ENCODE measurements around the gene PET117.

Gene PET117

GRCh38 chr20:18187020-18187419 lies 49.4 kb downstream of the PET117 start:
- no peak for ATAC-seq
- TF ChIP-seq RARB (CRISPR knock-in tag; IDR thresholded peaks at IDR 0.05) = no peak
- TF ChIP-seq ZNF8 (CRISPR knock-in tag; IDR thresholded peaks at IDR 0.05) = no peak
- TF ChIP-seq BACH2 (CRISPR knock-in tag; IDR thresholded peaks at IDR 0.05; ENCODE audit: borderline replicate concordance) = no peak
- TF ChIP-seq, protein P1, sequence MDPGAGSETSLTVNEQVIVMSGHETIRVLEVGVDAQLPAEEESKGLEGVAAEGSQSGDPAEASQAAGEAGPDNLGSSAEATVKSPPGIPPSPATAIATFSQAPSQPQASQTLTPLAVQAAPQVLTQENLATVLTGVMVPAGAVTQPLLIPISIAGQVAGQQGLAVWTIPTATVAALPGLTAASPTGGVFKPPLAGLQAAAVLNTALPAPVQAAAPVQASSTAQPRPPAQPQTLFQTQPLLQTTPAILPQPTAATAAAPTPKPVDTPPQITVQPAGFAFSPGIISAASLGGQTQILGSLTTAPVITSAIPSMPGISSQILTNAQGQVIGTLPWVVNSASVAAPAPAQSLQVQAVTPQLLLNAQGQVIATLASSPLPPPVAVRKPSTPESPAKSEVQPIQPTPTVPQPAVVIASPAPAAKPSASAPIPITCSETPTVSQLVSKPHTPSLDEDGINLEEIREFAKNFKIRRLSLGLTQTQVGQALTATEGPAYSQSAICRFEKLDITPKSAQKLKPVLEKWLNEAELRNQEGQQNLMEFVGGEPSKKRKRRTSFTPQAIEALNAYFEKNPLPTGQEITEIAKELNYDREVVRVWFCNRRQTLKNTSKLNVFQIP (CRISPR knock-in tag; IDR thresholded peaks at IDR 0.05; ENCODE audit: borderline replicate concordance, low read depth) = no peak
- no peak for TF ChIP-seq PPARA (CRISPR knock-in tag; IDR thresholded peaks at IDR 0.05; ENCODE audit: borderline replicate concordance)
- no peak for TF ChIP-seq ESRRG (CRISPR knock-in tag; IDR thresholded peaks at IDR 0.05)
- TF ChIP-seq ZNF565 (CRISPR knock-in tag; conservative IDR thresholded peaks at IDR 0.05; ENCODE audit: low read depth) = no peak
- TF ChIP-seq ZC3H10 (CRISPR knock-in tag; IDR thresholded peaks at IDR 0.05) = no peak

- ATAC-seq = no peak
- TF ChIP-seq, protein P2, sequence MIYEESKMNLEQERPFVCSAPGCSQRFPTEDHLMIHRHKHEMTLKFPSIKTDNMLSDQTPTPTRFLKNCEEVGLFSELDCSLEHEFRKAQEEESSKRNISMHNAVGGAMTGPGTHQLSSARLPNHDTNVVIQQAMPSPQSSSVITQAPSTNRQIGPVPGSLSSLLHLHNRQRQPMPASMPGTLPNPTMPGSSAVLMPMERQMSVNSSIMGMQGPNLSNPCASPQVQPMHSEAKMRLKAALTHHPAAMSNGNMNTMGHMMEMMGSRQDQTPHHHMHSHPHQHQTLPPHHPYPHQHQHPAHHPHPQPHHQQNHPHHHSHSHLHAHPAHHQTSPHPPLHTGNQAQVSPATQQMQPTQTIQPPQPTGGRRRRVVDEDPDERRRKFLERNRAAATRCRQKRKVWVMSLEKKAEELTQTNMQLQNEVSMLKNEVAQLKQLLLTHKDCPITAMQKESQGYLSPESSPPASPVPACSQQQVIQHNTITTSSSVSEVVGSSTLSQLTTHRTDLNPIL (CRISPR knock-in tag; IDR thresholded peaks at IDR 0.05; ENCODE audit: low read depth) = no peak
Measured at GRCh38 chr20:18188434-18188833, 50.8 kb downstream of the PET117 start.

GRCh38 chr20:18190338-18191233 lies 52.9 kb downstream of the PET117 start:
- TF ChIP-seq CSDC2 (CRISPR knock-in tag; IDR thresholded peaks at IDR 0.05) = no peak
- no peak for TF ChIP-seq OSR1 (CRISPR knock-in tag; IDR thresholded peaks at IDR 0.05)
- TF ChIP-seq TCF4 (CRISPR knock-in tag; IDR thresholded peaks at IDR 0.05; ENCODE audit: borderline replicate concordance) = no peak
- TF ChIP-seq, protein P2 (CRISPR knock-in tag; IDR thresholded peaks at IDR 0.05; ENCODE audit: low read depth) = no peak
- TF ChIP-seq, protein P1 (CRISPR knock-in tag; IDR thresholded peaks at IDR 0.05; ENCODE audit: borderline replicate concordance, low read depth) = no peak
- TF ChIP-seq, protein P3, sequence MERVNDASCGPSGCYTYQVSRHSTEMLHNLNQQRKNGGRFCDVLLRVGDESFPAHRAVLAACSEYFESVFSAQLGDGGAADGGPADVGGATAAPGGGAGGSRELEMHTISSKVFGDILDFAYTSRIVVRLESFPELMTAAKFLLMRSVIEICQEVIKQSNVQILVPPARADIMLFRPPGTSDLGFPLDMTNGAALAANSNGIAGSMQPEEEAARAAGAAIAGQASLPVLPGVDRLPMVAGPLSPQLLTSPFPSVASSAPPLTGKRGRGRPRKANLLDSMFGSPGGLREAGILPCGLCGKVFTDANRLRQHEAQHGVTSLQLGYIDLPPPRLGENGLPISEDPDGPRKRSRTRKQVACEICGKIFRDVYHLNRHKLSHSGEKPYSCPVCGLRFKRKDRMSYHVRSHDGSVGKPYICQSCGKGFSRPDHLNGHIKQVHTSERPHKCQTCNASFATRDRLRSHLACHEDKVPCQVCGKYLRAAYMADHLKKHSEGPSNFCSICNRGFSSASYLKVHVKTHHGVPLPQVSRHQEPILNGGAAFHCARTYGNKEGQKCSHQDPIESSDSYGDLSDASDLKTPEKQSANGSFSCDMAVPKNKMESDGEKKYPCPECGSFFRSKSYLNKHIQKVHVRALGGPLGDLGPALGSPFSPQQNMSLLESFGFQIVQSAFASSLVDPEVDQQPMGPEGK (CRISPR knock-in tag; IDR thresholded peaks at IDR 0.05; ENCODE audit: borderline replicate concordance) = no peak
- no peak for TF ChIP-seq ZNF70 (CRISPR knock-in tag; IDR thresholded peaks at IDR 0.05)
- no peak for TF ChIP-seq ZNF8 (CRISPR knock-in tag; IDR thresholded peaks at IDR 0.05)
- ATAC-seq = no peak

GRCh38 chr20:18191306-18191705 lies 53.6 kb downstream of the PET117 start:
- ATAC-seq = no peak
- TF ChIP-seq ESRRG (CRISPR knock-in tag; IDR thresholded peaks at IDR 0.05) (no peak), ZNF70 (CRISPR knock-in tag; IDR thresholded peaks at IDR 0.05) (no peak), TCF4 (CRISPR knock-in tag; IDR thresholded peaks at IDR 0.05; ENCODE audit: borderline replicate concordance) (no peak), GLIS3 (CRISPR knock-in tag; IDR thresholded peaks at IDR 0.05) (no peak), ZNF565 (CRISPR knock-in tag; conservative IDR thresholded peaks at IDR 0.05; ENCODE audit: low read depth) (no peak), TOX (CRISPR knock-in tag; IDR thresholded peaks at IDR 0.05; ENCODE audit: borderline replicate concordance) (no peak), CSDC2 (CRISPR knock-in tag; IDR thresholded peaks at IDR 0.05) (no peak), TSHZ2 (CRISPR knock-in tag; IDR thresholded peaks at IDR 0.05) (no peak), ZC3H10 (CRISPR knock-in tag; IDR thresholded peaks at IDR 0.05) (no peak)
- TF ChIP-seq, protein P2 (CRISPR knock-in tag; IDR thresholded peaks at IDR 0.05; ENCODE audit: low read depth) = no peak
- TF ChIP-seq, protein P1 (CRISPR knock-in tag; IDR thresholded peaks at IDR 0.05; ENCODE audit: borderline replicate concordance, low read depth) = no peak
